HepG2 (cell line): ENCODE results near the gene CPM. TPM values are rescaled to one million over a fixed set of nuclear protein-coding genes. Genes with fewer than 3 reads are reported as not detected.

Experiments
- ATAC-seq: fragments of 200-7000 bp; cut with Tn5 transposase; 3 replicates; pipeline ENCODE4 v1.9.1; 2020; ENCODE audit warnings: mild to moderate bottlenecking, moderate library complexity
- BruUV-seq: library from RNA; stranded (reverse); fragments of 400-500 nt; replicated peaks from 2 replicates; lab custom pipeline; 2021; lab: Mats Ljungman, UMichigan
- CTCF ChIA-PET: fragments of 300-600 bp; formaldehyde crosslinking; extraction: SDS; loops from one replicate; lab custom pipeline; 2021; ENCODE audit warnings: low total read pairs, inconsistent platforms, low intra/inter-chr PET ratio; lab: Yijun Ruan, JAX
- POLR2A ChIA-PET: fragments of 350-600 bp; sonication (Branson Sonifier 250); formaldehyde crosslinking; loops from one replicate; lab custom pipeline; 2020; ENCODE audit warnings: antibody characterized with exemption, inconsistent platforms; lab: Yijun Ruan, JAX
- DNase-seq: peaks from one replicate; pipeline ENCODE4 v3.0.0-alpha.2; 2015; ENCODE audit warnings: low spot score
- FAIRE-seq: peaks from 3 replicates; lab custom pipeline; 2011; peaks lifted over from hg19 to GRCh38; lab: Jason Lieb, UNC
- H2AFZ ChIP-seq: one replicate; pipeline ENCODE4 v1.6.1; 2011; ENCODE audit warnings: low read length, inconsistent platforms
- H3K27ac ChIP-seq: fragments of 300-600 bp; 3 replicates; pipeline ENCODE4 v1.8.0; 2011; ENCODE audit warnings: mixed run types, mild to moderate bottlenecking, mixed read lengths, low read length, inconsistent platforms; ENCODE audit not compliant: insufficient read depth; ENCODE audit errors: extremely low read length
- H3K27me3 ChIP-seq, 2 experiments: fragments of 200-600 bp in 1 of 2; 2 replicates in 1 of 2; 3 replicates in 1 of 2; pipeline versions ENCODE4 v1.6.0 to v1.8.0; 2011; ENCODE audit warnings: low read length in 2 of 2, mild to moderate bottlenecking in 2 of 2, moderate library complexity in 2 of 2, inconsistent platforms in 1 of 2; ENCODE audit not compliant: insufficient read depth in 2 of 2, control insufficient read depth in 1 of 2
- H3K36me3 ChIP-seq, 2 experiments: fragments of 200-600 bp in 1 of 2; replicated peaks in 1 of 2; 2 replicates in 1 of 2; 3 replicates in 1 of 2; pipeline versions ENCODE4 v1.5.1 to v1.8.0; 2011; ENCODE audit warnings: low read length in 2 of 2, inconsistent platforms in 1 of 2; ENCODE audit not compliant: insufficient read depth in 2 of 2, control insufficient read depth in 1 of 2
- H3K4me1 ChIP-seq: 2 replicates; pipeline ENCODE4 v1.5.1; 2012; ENCODE audit warnings: low read length, inconsistent platforms; ENCODE audit not compliant: insufficient read depth
- H3K4me2 ChIP-seq: 2 replicates; pipeline ENCODE4 v1.6.0; 2011; ENCODE audit warnings: low read depth, low read length, inconsistent platforms
- H3K4me3 ChIP-seq, 3 experiments: fragments of 200-600 bp in 1 of 3; sonication (generic), shearing (Covaris generic) in 1 of 3; replicated peaks in 1 of 3; 2 replicates each; pipeline ENCODE4 v1.5.1; 2011 to 2016; ENCODE audit warnings: low read length in 3 of 3, inconsistent platforms in 2 of 3, low read depth in 2 of 3, mild to moderate bottlenecking in 2 of 3, control low read depth in 1 of 3, mixed read lengths in 1 of 3; ENCODE audit not compliant: insufficient read depth in 1 of 3
- H3K79me2 ChIP-seq: one replicate; pipeline ENCODE4 v1.6.1; 2011; ENCODE audit warnings: low read length, inconsistent platforms; ENCODE audit not compliant: insufficient read depth
- H3K9ac ChIP-seq: 2 replicates; pipeline ENCODE4 v1.6.0; 2011; ENCODE audit warnings: mild to moderate bottlenecking, low read depth, low read length, inconsistent platforms; ENCODE audit not compliant: insufficient read depth
- H3K9me3 ChIP-seq: 2 replicates; pipeline ENCODE4 v1.5.1; 2012; ENCODE audit warnings: mild to moderate bottlenecking, low read length
- H4K20me1 ChIP-seq: 2 replicates; pipeline ENCODE4 v1.6.0; 2011; ENCODE audit warnings: inconsistent platforms, mild to moderate bottlenecking, low read length, moderate library complexity; ENCODE audit not compliant: insufficient read depth
- ARID3A ChIP-seq: IDR thresholded peaks from 2 replicates; pipeline ENCODE4 v1.6.1; 2012; ENCODE audit warnings: low read depth, low read length, improper control_type of control experiment
- NCOA5 ChIP-seq: sonication (generic); formaldehyde crosslinking; IDR thresholded peaks from 2 replicates; pipeline ENCODE4 v1.4.0; 2020; ENCODE audit warnings: missing genetic modification reagents
- RERE ChIP-seq: IDR thresholded peaks from 2 replicates; pipeline ENCODE4 v1.6.1; 2016; ENCODE audit warnings: low read depth, missing genetic modification reagents, missing compliant biosample characterization
- SSRP1 ChIP-seq: IDR thresholded peaks from 2 replicates; pipeline ENCODE4 v1.6.1; 2016; ENCODE audit warnings: control low read depth
- TEAD3 ChIP-seq: optimal IDR thresholded peaks from 2 replicates; pipeline ENCODE3; 2016; ENCODE audit warnings: borderline replicate concordance
- ZNF276 ChIP-seq: sonication (generic); formaldehyde crosslinking; IDR thresholded peaks from 2 replicates; pipeline ENCODE4 v1.4.0; 2020; ENCODE audit warnings: mild to moderate bottlenecking, low read depth, missing genetic modification reagents
- ZNF503 ChIP-seq: sonication (generic); formaldehyde crosslinking; IDR thresholded peaks from 2 replicates; pipeline ENCODE4 v1.4.0; 2020; ENCODE audit warnings: missing genetic modification reagents
- ZNF850 ChIP-seq: sonication (generic); formaldehyde crosslinking; conservative IDR thresholded peaks from 2 replicates; pipeline ENCODE4 v1.9.0; 2021; ENCODE audit warnings: mild to moderate bottlenecking, missing genetic modification reagents
- ZSCAN9 ChIP-seq: IDR thresholded peaks from 2 replicates; pipeline ENCODE4 v1.6.1; 2016; ENCODE audit warnings: borderline replicate concordance
- WGBS: methylation state at CpG from one replicate; pipeline ENCODE4 v1.1.6; 2017; ENCODE audit warnings: low lambda C conversion rate; 5-methylcytosine and 5-hydroxymethylcytosine counted together
- in situ Hi-C: cut with HindIII; loops from 2 replicates; pipeline ENCODE4 v1.10.0; 2017; ENCODE audit warnings: low pct_unique_long_range_greater_than_20kb; ENCODE audit not compliant: extremely low pct_ligation_motif_present
- intact Hi-C: fragments of 100-400 bp; cut with micrococcal nuclease; formaldehyde crosslinking; loops from one replicate; pipeline ENCODE4 v1.10.0; 2022; ENCODE audit not compliant: unreplicated experiment
- polyA plus RNA-seq, 8 experiments: library from polyadenylated mRNA; depleted of rRNA in 3 of 8; stranded (reverse) in 7 of 8; unstranded in 1 of 8; fragments of >200 nt; fragmentation: Illumina TruSeq in 4 of 8; extraction: Trizol in 4 of 8; gene quantifications; 2 replicates each; pipeline versions ENCODE4 v1.2.1 to v1.2.3, GENCODE V29; 2011 to 2016; ENCODE audit warnings: low read depth in 4 of 8, missing spikeins in 1 of 8, mixed read lengths in 1 of 8; ENCODE audit not compliant: insufficient read depth in 1 of 8
- total RNA-seq, 5 experiments: library from RNA; depleted of rRNA; stranded (reverse); fragments of >200 nt; fragmentation: Illumina TruSeq; extraction: Trizol; gene quantifications; 2 replicates each; pipeline ENCODE4 v1.2.3, GENCODE V29; 2016; ENCODE audit warnings: low read depth in 1 of 5

The CPM gene
- total and polyA plus RNA-seq, 2 of the 13 experiments (the other 11 are each of a cell fraction or from before 2014, with no cell fraction given), result not detected

GRCh38 chr12:68827895-68828671, 104.9 kb downstream of the CPM start (continued):
- TF ChIP-seq NCOA5 (CRISPR knock-in tag) (no peak), ARID3A (no peak), ZNF276 (CRISPR knock-in tag) (no peak), TEAD3 (CRISPR knock-in tag) (no peak)

- Histone ChIP-seq H4K20me1 (peaks cover 32% of the 10 kb centered on the region), H3K9ac (no peak overlapping the region), H3K4me2 (no peak overlapping the region), H3K36me3 (peaks cover 17 to 72% of the 10 kb centered on the region in 2 experiments), H3K27ac (no peak overlapping the region), H3K4me3 (no peak overlapping the region), H2AFZ (no peak overlapping the region), H3K27me3 (no peaks in the 10 kb centered on the region), H3K9me3 (no peaks in the 10 kb centered on the region), H3K79me2 (peaks cover 33% of the 10 kb centered on the region), H3K4me1 (peaks cover 28% of the 10 kb centered on the region)
- WGBS, result 87% methylated on average over 11 of the region's 11 CpGs
- DNase-seq (no peak), FAIRE-seq (no peak), ATAC-seq (no peak)
- ChIA-PET CTCF (no interaction called here), POLR2A (interaction anchor here (1.2 kb wide), 1 partner anchor 18 kb away, joined by 3 read pairs; the partner anchor contains the start of gene MDM2)
- BruUV-seq, result no TSS peak
- intact Hi-C loops, result no loop called here
- in situ Hi-C loops, result no loop called here
- TF ChIP-seq RERE (CRISPR knock-in tag) (no peak), ZNF850 (CRISPR knock-in tag) (no peak), ZNF503 (CRISPR knock-in tag) (no peak), SSRP1 (CRISPR knock-in tag) (peak; percentile 13; the same call in 1 of the 2 replicates), ZSCAN9 (no peak)
These were observed 107.3 kb downstream of the CPM start for GRCh38 chr12:68825569-68826217.
